Measurements from ENCODE around the gene HNRNPA3.
A peak's percentile ranks its signal among the peaks of the same experiment; 100 is the strongest.

Gene HNRNPA3

DNA sequence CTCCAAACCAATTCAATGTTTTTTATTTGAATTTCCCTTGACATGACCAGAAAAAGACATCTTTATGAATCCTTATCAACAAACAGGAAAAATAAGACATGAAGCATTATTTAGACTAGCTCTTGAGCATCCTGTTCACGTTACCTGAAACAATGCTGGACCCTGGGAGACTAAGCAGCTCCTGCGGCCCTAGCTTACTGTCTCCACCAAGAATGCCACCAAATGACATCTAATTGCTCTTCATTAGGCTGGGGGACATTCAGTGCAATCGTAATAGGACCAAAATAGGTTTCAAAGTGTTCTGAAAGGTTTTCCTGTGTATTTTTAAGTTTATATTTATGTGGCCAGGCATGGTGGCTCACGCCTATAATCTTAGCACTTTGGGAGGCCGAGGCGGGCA is 26.5 kb downstream of the HNRNPA3 start:
- no peak for DNase-seq (ENCODE audit: low read depth)
- H3K4me3 ChIP-seq (ENCODE audit: low read length) = no peak overlapping the region
- no peak for TF ChIP-seq CTCF (conservative IDR thresholded peaks at IDR 0.05; ENCODE audit: low read depth, low read length)

DNA sequence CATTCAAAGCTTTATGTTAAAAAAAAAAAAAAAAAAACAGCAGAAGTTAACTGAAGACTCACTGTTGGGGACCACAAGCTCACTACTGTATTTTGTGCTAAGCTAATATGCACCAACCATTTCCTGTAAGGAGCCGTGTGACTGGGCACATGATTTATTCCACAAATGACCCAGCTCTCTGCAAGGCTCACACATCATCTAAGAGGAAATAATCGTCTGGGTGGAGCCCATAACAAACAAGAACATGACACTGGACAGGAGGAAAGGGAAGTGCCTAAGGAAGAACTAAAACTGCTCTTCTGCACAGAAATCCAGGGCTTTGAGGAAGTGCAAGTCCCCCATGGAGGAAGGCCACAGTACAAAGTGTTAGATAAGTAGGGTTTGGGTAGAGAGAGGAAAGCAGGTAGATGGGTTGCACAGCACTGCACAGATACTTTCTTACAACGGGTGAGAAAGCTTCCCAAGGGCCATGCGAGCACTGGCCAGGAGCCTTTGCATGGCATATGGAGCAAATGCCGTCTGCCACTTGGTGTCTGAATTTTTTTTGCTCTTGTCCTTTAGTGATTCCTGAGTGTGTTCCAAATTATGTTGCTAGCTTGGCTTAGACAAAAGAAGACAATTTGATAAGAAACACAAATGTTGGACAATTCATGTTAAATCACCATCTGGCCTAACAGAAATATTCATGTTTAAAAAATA is 27.5 kb downstream of the HNRNPA3 start:
- H3K4me3 ChIP-seq (ENCODE audit: low read length) = no peak overlapping the region

DNA sequence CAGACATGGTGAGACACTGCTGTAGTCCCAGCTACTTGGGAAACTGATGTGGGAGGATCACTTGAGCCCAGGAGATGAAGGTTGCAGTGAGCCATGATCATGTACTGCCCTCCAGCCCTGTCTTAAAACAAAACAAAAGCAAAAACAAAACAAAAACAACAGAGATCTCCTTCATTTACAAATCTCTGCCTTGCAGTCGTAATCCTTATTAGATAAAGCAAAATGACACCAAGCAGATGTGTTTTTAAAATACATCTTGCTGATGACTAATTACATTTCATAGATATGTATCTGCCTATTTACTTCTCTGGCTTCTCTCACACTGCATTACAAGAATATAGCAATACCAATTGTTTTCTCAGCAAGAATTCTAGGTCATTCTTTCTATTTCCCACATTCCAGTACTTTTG is 29.1 kb downstream of the HNRNPA3 start:
- TF ChIP-seq CTCF (conservative IDR thresholded peaks at IDR 0.05; ENCODE audit: low read depth, low read length) = no peak
- no peak for DNase-seq (ENCODE audit: low read depth)

More for the DNA sequence above, 27.5 kb downstream of the HNRNPA3 start:
- TF ChIP-seq CTCF (conservative IDR thresholded peaks at IDR 0.05; ENCODE audit: low read depth, low read length) = no peak
- DNase-seq (ENCODE audit: low read depth) = peak; percentile 61

DNA sequence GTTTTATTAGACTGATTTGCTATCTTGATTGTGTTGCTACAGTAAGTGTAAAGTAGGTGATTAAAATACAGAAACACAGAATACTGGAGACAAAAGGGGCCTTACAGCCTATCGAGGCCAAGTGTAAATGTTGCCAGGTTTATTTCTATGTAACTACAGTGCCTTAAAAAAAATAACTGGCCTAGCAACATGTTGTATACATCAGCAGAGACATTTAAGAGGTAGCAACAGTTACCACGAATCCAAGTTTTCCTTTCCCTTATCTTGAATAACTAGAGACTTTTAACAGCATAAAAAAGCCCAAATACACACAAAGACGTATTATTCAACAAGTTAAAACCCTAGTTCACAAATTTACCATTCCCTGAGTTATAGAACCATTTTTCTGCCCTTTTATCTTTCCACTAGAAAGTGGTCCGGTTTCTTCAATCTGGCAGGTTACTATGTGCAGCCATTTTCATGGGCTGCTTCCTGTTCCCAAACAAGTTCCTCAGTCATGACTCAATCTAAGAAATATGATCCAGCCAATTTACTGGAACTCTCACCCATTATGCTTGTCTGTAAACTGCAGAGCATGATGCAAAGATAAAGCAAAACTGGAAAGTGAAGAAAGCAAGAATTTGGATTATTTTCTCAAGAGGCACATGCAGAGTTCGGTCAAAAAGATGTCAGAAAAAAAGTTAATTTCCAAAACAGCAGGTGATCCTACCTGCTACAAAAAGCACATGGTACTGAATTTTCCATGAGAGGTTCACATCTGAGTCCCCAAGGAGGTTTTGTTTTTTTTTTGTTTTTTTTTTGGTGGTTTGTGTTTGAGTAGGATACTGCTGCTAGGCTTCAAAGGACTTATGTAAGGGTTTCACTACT is 29.8 kb downstream of the HNRNPA3 start:
- peak overlapping the region; percentile 19 for H3K4me3 ChIP-seq (ENCODE audit: low read length)

More for the DNA sequence above, 29.1 kb downstream of the HNRNPA3 start:
- peak overlapping the region; percentile 0 for H3K4me3 ChIP-seq (ENCODE audit: low read length)

GRCh38 chr2:177243073-177243472 is 30.5 kb downstream of the HNRNPA3 start:
- no peak overlapping the region for H3K4me3 ChIP-seq (ENCODE audit: low read length)
- DNase-seq (ENCODE audit: low read depth) = no peak
- no peak for TF ChIP-seq CTCF (conservative IDR thresholded peaks at IDR 0.05; ENCODE audit: low read depth, low read length)

More for the DNA sequence above, 29.8 kb downstream of the HNRNPA3 start:
- peak; percentile 90 for DNase-seq (ENCODE audit: low read depth)
- TF ChIP-seq CTCF (conservative IDR thresholded peaks at IDR 0.05; ENCODE audit: low read depth, low read length) = no peak

DNA sequence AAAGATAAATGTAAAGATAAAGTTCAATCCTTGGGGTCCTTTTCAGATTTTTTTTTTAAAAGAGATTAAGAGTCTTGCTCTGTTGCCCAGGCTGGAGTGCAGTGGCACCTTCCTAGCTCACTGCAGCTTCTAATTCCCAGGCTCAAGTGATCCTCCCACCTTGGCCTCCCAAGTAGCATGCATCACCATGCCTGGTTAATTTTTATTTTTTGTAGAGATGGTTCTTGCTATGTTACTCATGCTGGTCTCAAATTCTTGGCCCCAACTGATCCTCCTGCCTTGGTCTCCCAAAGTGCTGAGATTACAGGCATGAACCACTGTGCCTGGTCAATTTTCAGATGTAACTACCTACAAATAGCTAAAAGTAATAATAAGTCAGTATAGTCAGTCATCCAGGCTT is 30.9 kb downstream of the HNRNPA3 start:
- no peak overlapping the region for H3K4me3 ChIP-seq (ENCODE audit: low read length)
- DNase-seq (ENCODE audit: low read depth) = no peak
- no peak for TF ChIP-seq CTCF (conservative IDR thresholded peaks at IDR 0.05; ENCODE audit: low read depth, low read length)
